NCI-H82 treated with DMSO at 0.1 percent for 48 hours (cell line): ENCODE results near the gene IQCH.
"Not testable (repeated sequence)": the region's sequence is repeated elsewhere in the genome, so short reads cannot be mapped to it uniquely, and the experiment has no call there.

Experiments
- DNase-seq: peaks from one replicate; lab custom pipeline; 2025; ENCODE audit not compliant: unreplicated experiment; lab: John Stamatoyannopoulos, UW

Gene IQCH

GRCh38 chr15:67244971-67245478 is 9.6 kb upstream of the IQCH start:
- DNase-seq = no peak

GRCh38 chr15:67246606-67247005 is 8.0 kb upstream of the IQCH start:
- not testable (repeated sequence) for DNase-seq

DNA sequence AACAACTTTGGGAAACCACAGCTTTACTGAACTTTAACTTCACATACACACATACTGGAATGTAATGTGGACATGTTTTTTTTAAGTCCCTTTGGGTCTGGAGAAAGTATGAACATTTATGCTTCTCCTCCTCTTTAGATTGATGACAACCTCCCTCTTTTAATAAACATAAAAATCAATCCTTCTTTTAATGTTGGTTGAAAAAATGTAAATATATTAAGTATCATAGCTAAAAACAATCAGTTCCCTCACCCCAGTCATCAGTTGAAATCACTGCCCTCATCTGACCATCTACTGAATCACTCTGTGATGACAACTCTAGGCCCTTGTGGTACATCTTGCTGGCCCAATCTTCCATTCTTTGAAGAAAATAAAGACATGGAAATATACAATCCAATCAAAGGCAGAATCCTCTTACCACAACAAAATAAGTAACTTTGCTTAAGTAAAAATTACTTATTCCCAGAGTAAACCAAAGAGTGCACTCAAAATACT is 6.5 kb upstream of the IQCH start:
- DNase-seq = no peak

DNA sequence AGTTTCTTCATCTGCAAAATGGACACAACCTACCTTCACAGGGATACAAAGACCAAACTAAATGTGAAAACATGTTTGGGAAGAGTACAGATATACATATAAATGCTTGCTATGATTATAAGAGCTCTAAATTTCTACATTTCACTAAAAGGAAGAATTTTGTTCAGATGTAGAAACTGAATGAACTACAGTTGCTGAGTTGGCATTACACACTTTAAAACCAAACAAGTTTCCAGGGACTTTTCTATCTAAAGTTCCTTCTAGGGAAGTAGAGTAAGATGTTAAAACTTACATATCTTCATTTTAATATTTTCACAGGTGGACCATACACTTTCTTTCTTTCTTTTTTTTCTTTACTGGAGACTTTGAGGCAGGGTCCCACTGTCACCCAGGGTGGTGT is 4.8 kb upstream of the IQCH start:
- DNase-seq = no peak

DNA sequence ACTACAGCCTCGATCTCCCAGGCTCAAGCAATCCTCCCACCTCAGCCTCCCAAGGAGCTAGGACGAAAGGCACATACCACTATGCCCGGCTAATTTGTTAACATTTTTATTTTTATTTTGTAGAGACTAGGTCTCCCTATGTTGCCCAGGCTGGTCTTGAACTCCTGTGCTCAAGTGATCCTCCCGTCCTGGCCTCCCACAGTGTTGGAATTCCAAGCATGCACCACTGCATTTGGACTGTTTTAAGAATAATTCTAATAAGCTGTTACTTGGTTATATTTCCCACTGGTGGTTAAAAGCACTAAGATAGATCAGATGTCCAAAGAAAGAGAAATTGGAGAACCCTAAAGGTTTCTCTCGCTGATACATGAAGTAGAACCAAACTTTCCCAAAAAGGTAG is 3.3 kb upstream of the IQCH start:
- no peak for DNase-seq

DNA sequence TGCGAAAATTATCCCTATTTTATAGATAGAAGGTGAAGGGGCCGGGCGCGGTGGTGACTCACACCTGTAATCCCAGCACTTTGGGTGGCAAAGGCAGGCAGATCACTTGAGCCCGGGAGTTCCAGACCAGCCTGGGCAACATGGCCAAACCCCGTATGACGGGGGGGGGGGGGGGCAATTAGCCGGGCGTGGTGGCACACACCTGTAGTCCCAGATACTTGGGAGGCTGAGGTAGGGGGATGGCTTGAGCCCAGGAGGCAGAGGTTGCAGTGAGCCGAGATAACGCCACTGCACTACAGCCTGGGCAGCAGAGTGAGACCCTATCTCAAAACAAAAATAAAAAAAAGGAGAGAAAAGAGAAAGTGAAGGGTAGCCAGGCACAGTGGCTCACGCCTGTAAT is 1.5 kb upstream of the IQCH start:
- no peak for DNase-seq

- no peak for DNase-seq
Measured at GRCh38 chr15:67253549-67254237, 893 bp upstream of the IQCH start.

DNA sequence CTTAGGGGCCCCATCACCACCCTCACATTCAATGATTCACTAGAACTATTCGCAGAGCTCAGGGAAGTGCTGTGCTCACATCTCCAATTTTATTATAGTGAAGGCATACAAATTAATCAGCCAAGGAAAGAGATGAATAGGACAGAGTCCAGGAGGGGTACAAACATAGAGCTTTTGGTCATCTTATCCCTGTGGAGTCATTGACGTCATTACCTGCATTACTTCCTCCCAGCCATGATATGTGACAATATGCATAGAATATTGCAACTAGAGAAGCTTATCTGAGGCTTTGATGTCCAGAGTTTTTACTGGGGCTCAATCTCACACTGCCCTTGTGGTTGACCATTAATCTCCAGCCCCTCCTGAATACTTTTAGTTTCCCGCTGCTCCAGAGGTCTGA is 1.5 kb downstream of the IQCH start:
- DNase-seq = no peak

GRCh38 chr15:67258412-67258811 is 3.8 kb downstream of the IQCH start:
- DNase-seq = not testable (repeated sequence)

GRCh38 chr15:67259379-67259778 is 4.8 kb downstream of the IQCH start:
- DNase-seq = no peak

DNA sequence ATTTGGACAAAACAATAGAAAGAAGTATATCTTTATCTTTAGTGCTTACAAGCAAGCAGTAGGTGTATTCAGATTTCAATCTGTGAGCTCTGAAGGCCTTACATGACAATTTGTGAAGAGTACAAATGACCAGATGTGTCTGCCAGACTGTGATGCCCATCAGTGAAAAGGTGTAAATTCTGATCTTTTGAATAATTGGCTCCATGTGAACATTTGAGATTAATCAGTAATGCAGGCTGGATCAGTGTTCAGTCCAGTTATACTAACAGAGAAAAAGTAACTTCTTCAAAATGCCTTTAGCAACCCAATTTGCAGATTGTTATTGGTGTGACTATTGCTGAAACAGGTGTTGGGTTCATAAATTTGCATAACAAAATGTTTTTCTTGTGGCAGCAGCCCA is 5.2 kb downstream of the IQCH start:
- no peak for DNase-seq

DNA sequence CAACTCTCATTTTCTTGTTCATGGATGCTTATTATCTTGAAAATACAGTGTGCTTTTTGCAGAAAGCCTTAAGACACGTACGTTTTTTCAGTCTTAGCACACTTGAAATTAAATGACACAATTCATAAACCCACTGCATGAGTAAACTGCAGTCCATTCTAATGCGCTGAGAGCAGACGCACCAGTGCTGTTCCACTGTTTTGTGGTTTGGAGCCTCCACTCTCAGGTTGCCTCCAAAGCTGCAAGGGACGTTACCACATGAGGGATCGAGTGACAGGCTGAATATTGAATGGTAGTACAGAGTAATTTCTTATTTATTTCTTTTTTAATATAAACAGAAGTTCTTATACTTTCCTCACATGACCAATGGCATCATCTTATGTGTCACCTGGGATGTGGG is 12.3 kb downstream of the IQCH start:
- DNase-seq = no peak

- DNase-seq = no peak
Measured at GRCh38 chr15:67267440-67267839, 12.9 kb downstream of the IQCH start.

DNA sequence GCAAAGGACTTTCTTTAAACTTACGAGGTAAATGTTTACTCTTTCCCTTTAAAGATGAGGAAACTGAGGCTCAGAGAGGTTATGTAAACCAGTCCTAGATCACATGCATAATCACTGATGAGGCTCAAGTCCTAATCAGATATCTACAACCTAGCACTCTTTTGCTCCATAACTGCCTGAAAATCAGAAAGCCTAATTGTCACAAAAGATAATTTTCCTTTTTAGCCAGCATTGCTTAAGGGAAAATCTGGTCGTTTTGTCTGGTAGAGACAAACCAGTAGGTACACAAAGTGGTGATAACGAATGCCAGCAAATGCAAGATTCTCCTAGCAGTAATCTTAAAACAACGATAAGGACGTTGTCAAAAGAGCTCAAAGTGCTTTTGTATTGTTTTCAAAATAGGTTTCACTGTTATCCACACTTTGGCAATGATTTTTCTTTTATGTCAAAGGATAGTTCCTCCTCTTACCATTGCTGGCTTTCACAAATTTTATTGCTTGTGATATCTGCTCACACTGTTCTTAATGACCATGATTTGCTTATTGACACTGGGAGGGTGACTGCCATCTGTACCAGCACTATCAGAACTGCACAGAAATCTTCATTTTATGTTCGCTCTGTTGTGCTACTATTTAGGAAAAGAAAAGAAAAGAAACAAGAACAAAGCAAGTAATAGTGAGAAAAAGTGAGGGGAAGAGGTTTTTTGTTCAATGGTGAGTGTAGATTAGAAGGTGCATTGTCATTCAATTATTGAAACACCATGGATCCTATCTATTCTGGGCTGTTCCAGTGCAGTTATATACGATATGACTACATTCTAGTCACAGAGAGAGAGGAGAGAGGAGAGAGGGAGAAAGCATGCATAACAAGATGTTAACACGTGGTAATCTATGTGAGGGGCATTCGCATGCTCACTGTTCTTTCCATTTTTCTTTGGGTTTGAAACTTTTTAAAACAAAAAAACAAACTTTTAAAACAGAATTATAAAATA is 13.7 kb downstream of the IQCH start:
- no peak for DNase-seq

- DNase-seq = no peak
Measured at GRCh38 chr15:67274236-67274635, 19.6 kb downstream of the IQCH start.

GRCh38 chr15:67276666-67277065 is 22.1 kb downstream of the IQCH start:
- no peak for DNase-seq

GRCh38 chr15:67280217-67280616 is 25.6 kb downstream of the IQCH start:
- peak; percentile 23 for DNase-seq

DNA sequence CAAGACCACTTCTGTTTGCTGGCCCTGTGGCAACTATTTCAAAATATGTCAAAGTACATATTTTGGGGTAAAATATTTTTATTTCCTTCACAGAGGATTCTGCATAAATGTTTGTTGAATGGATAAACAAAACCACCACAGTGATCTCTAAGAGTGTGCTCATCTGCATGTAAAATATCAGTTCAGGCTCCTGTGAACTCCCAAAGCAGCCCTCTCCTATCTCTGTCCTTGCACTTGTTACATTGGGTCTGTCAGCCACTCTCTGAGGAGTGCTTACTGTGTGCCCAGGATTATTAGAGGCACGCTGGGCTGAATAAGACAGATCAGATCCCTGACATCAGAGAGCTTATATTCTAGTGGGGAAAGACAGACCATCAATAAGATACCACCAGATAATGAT is 27.1 kb downstream of the IQCH start:
- no peak for DNase-seq

DNA sequence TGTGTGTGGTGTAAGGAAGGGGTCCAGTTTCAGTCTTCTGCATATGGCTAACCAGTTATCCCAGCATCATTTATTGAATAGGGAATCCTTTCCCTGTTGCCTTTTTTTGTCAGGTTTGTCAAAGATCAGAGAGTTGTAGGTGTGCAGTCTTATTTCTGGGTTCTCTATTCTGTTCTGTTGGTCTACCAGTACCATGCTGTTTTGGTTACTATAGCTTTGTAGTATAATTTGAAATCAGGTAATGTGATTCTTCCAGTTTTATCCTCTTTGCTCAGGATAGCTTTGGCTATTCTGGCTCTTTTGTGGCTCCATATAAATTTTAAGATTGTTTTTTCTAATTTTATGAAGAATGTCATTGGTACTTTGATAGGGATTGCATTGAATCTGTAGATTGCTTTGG is 31.0 kb downstream of the IQCH start:
- not testable (repeated sequence) for DNase-seq

DNA sequence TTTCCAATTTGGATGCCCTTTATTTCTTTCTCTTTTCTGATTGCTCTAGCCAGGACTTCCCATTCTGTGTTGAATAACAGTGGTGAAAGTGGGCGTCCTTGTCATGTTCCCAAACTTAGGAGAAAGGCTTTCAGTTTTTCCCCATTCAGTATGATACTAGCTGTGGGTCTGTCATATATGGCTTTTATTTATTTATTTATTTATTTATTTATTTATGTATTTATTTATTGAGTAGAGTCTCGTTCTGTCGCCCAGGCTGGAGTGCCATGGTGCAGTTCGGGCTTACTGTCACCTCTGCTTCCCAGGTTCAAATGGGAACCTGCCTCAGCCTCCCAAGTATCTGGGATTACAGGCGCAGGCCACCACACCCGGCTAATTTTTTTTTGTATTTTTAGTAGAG is 31.8 kb downstream of the IQCH start:
- DNase-seq = not testable (repeated sequence)

DNA sequence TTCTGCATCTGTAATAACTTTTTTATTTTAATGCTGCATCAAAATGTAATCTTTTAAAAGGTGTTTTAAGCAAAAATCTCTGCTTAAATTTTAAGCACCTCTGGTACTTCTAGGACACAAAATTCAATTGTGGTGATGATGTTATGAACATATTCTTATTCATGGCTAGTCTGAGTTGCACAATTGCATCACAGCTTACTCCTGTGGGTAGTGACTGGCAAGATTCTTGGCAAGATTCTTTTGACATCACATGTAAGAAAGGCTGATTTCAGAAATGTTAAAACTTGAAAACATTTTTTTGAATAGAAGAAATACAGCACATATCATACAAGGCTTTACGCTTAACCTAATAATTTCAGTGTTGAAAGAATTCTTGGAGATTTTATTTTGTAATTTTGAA is 35.7 kb downstream of the IQCH start:
- DNase-seq = no peak

DNA sequence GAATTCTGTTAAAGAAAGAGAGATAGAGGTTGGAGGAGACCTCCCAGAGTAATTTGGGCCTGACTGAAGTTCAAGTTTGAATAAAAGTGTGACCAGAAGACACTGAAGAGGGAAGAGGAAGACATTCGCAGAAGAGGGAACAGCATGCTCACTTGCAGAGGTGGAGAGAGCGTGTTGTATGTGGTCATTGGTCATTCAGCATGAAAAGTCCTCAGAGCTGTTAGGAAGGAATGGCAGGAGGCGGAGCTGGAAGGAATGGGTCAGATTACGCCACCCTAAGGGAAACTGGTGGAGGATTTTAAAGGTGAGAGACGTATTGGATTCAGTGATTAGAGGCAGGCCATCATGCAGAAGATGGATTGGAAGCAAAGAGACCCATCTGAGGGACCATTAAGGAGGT is 41.6 kb downstream of the IQCH start:
- no peak for DNase-seq
